DMS153 (cell line): ENCODE measurements around the gene FPGS.

Experiments
- DNase-seq: peaks from one replicate; lab custom pipeline; 2025; lab: John Stamatoyannopoulos, UW

The FPGS gene

DNA sequence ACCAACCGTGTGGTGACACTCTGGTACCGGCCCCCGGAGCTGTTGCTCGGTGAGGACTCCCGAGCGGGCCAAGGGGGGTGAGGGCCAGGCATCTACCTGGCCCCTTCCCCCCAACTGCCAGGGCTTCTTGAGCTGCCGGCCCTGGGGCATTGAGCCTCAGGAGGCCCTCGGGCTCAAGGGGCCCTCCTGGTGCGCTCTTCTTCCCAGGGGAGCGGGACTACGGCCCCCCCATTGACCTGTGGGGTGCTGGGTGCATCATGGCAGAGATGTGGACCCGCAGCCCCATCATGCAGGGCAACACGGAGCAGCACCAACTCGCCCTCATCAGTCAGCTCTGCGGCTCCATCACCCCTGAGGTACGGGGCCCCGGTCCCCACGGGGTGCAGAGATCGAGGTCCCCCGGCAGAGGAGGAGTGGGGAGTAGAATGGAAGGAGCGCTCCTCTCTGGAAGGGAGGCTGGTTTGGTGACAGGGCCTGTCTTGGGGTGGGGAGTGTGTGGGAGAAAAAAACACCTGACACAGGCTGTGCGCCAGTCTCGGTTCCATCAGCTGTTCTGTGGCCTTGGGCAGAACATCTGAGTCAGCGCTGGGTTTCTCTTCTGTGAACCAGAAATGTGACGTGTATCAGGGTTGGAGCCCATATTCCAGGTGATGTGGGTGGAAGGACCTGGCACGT is 14.2 kb upstream of the FPGS start:
- DNase-seq, result no peak

DNA sequence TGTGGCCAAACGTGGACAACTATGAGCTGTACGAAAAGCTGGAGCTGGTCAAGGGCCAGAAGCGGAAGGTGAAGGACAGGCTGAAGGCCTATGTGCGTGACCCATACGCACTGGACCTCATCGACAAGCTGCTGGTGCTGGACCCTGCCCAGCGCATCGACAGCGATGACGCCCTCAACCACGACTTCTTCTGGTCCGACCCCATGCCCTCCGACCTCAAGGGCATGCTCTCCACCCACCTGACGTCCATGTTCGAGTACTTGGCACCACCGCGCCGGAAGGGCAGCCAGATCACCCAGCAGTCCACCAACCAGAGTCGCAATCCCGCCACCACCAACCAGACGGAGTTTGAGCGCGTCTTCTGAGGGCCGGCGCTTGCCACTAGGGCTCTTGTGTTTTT is 13.5 kb upstream of the FPGS start:
- no peak for DNase-seq

DNA sequence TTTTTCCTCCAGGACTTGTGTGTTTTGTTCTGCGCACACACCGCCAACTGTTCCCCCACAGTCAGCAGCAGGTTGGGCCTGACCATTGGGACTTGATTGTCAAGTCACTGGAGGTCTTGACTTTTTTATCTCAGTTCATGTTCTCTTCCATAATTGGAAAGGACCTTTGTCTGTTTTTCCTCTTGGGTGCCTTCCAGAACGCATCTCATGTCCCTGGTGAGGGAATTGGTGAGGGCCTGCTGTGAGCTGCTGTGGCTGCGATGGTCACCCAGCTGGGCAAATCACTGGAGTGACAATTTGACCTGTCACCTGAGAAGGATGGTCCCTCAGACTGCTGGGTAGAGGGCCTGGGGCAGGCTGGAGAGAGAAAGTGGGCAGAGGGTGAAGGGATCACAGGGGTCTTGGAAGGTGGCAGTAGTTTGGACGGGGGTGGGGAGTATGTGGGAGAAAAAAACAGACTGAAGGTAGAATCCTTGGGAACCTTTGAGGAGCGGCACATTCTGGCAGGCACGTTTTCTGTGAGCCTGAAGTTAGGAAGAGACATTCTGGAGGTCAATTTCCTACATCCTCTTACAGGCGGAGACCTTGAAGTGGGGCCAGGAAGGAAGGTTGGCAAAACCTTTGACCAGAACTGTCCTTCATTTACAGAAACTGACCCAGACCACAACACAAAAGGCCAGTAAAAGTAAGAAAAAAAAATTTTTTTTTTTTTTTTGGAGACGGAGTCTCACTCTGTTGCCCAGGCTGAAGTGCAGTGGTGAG is 12.4 kb upstream of the FPGS start:
- no peak for DNase-seq

GRCh38 chr9:127791085-127791484 is 11.6 kb upstream of the FPGS start:
- no peak for DNase-seq

DNA sequence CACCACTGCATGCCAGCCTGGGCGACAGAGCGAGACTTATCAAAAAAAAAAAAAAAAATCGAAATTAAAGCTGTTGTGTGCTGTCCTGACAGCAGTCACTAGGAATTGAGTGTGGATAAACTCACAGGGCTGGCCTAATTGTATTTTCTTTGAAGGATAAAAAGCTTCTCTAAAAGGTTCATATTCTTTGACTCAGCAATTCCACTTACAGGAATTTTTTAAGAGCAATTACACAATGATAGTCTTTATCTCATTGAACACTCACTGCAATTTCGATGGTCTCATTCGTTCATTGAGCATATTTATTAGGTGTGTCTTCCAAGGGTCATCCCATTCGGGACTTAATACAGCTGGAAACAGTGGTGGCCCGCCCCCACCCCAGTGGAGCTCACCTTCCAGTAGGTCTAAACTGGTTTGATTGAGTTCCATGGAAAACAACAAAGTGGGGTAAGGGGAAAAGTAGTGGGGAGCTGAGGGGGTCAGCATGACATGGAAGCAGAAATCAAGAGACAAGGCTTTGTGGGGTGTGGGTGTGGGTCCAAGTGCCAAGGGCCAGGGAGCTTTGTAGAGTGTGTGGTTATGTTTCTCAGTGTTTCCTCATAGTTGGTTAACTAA is 10.2 kb upstream of the FPGS start:
- DNase-seq, result no peak

DNA sequence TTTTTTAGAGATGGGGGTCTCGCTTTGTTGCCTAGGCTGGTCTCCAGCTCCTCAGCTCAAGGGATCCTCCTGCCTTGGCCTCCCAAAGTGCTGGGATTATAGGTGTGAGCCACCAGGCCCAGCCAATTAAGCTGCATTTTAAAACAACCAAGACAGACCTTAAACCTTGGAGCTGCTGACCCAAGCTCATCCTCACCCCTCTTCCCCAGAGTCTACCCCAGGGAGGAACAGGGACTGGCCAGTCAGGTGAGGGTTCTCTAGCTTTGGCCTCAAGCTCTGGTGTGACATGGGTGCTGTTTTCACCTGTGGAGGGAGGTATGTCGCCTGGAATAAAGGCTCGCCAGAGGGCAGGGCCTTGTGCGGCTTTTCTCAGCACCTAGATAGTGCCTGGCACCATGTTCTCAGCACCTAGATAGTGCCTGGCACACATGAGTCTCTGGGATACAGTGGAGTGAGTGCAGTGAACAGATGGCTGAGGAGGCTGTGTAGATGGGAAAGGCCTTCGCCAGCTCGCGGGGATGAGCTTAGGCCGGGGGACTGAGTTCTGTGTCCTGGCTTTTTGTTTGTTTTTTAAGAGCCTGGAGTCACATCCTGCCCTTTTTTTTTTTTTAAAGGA is 9.5 kb upstream of the FPGS start:
- no peak for DNase-seq

DNA sequence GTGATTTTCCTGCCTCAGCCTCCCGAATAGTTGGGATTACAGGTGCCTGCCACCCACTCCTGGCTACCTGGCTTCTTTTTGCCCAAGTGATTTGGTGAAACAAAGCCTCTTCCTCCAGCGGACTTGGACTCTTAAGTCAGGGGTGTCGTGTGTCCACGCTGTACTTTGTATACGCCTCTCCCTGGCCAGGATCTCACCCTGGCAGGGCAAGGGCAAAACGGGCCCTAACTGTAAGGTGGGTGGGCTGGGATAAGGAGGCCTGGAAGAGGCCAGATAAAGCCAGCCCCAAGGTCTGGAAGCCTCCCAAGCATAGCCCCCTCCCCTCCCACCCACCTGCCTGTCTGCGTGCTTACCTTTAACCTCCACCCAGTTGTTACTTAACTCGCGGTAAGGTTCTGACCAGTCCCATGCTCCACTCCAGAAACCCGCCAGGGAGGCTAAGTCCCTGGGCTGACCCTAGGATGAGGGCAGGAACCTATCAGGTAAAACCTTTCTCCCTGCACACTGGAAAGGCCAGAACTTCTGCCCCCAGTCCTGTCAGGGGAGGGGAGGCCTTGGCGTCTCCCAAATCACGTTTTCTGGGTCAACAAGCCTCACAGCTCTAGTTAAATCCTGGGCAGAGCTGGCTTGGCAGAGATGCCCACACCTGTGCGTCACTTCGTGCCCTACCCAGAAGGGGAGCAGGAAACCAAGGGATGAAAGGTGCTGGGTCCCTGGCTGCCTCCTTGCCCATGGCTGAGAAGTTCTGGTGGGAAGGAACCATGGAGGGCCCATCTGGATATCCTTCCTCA is 8.5 kb upstream of the FPGS start:
- no peak for DNase-seq

DNA sequence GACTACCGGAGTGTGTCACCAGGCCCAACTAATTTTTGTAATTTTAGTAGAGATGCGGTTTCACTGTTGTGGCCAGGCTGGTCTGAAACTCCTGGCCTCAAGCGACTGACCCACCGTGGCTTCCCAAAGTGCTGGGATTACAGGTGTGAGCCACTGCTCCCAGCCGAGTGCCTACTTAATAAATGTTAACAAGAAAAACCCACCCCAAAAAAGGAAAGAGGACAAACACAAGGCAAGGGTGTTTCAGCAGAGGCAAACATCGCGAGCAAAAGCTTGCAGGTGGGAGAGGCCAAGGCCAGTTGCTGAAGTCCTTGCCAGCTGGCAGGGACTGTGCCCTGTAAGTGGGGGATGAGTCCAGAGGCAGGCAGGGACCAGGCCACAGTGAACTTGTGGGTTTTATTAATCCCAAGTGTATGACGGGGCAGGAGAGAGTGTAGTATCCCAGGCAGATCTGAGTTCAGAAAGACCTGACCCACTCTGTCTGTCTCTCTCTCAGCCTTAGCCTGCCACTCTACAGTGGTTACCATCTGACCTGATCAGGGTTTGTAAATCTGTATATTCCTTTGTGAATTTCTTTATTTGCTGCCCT is 6.4 kb upstream of the FPGS start:
- DNase-seq, result no peak

DNA sequence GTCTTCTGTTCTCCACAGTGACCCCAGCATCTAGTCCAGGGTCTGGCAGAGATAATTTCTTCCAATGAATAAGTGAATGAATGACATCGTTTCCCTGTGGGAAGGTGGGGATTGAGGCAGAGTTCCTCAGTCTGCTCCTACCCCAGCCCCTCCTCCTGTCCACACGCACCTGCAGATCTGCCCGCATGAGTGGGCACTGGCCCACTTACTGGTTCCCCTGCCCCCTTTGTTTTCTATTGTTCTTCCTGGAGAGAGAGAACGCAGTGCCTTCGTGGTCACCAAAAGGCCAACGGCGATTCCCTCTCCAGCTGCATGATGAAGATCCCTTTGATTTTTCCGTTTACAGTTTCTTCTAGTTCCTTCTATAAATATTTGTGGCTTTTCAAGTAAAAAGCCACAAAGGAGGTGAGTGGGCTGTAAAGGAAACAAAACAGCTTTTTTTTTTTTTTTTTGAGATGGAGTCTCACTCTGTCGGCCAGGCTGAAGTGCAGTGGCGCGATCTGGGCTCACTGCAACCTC is 5.8 kb upstream of the FPGS start:
- no peak for DNase-seq

DNA sequence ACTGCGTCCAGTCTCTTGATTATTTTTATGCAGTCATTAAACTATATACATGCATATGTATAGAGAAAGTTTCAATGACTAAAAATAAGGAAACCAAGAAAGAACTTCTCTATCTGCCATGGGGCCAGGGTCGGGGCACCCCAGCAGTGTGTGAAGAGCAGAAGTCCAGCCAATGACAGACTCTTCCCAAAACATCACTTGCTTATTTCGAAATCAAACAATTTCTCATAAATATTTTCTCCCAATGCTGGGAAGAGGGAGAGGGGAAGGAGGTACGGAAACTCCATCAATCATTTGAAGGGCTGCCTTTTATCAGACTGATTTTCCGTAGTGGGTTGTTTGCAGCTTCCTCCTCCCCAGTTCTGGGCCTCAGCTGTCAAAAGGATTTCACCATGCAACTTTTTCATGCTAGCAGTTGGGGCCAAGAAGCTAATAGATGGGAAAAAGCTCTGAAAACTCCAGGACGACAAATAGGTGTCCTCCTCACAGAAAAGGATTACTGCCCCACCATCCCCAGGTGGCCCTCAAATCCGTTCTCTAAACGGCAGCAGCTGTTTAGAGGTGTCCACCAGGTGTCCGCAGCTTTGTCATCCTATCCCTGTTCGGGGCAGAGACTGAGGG is 617 bp upstream of the FPGS start:
- no peak for DNase-seq

- DNase-seq, result no peak
Measured at GRCh38 chr9:127803507-127804352, 1.0 kb downstream of the FPGS start.

DNA sequence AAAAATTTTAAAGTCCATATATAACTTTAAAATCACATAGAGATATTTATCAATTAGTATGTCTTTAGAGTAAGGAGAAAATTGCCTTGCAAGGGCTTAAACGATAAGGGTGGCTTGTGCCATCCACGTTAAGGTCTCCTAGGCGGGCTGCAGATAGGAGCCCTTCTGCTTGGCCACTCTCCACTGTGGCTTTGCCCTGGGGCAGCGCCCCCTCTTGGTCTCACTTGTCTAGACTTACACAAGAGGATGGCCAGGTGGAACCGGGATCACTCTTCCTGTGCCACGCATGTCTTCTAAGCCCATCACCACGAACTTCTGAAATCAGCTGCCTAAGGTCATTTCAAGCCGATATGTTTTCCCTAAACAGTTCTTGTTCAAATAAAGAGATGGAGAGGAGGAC is 2.9 kb downstream of the FPGS start:
- DNase-seq, result no peak

- no peak for DNase-seq
Measured at GRCh38 chr9:127806871-127807270, 4.2 kb downstream of the FPGS start.

GRCh38 chr9:127808347-127809001 is 5.8 kb downstream of the FPGS start:
- no peak for DNase-seq

DNA sequence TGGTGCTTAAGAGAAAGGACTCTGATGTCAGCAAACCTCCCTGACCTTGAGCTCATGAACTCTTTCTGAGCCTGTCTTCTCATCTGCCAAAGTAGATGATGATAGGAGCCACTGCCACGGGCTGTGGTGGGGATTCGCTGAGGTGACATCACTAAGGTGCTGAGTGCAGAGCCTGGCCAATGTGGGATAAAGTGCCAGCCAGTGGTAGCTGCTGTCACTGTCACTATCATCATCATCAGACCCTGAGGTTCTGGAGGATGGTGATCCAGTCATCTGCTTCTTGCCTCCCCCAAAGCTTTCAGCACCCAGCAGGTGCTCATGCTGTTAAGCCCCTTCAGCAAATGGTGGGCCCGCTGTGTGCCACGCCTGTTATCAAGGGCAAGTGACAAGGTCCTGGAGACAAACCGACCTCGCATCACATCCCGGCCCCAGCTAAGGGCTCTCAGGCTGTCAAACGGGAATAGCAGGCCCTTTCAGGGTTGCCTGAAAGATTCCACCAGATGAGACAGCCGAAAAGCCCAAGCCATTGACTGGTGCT is 6.4 kb downstream of the FPGS start:
- DNase-seq, result no peak

GRCh38 chr9:127809540-127810377 is 7.1 kb downstream of the FPGS start:
- no peak for DNase-seq

DNA sequence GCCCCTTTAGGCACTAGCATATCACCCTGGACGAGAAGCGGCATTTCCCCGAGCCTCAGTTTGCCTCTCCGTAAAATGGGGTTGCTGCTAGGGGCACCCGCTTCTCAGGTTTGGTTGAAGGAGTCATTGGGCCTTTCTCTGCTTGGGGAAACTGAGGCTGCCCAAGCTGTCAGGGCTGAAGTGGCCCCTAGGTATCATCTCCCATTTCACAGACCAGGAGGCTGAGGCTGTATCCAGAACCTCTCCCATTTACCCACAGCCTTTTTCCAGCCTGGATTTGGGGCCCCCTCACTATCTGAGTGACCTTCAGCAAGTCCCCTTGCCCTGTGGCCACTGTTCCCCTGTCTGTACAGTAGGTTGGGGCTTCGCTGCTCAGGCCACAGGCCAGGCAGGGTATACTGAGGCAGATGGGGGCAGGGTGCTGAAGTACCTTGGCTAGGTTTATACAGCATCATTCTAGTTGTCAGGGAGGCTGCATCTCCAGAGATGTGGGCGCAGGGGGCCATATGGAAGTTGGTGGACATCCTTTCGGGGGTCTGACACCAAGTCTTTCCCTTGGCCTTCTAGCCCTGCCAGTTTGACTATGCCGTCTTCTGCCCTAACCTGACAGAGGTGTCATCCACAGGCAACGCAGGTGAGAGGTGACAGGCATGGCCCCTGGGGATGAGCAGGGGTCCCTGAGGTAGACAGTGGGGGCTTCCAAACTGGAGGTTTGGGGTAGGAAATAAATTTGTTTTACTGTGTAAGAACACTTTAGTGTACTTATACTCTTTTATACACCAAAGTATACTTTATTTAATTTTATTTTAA is 7.9 kb downstream of the FPGS start:
- no peak for DNase-seq
